HFFc6 (cell line): ENCODE measurements around the gene GOLGA2. TPM values are rescaled to one million over a fixed set of nuclear protein-coding genes. Genes with fewer than 3 reads are reported as not detected.
"Not testable (repeated sequence)": the region's sequence is repeated elsewhere in the genome, so short reads cannot be mapped to it uniquely, and the experiment has no call there.

Experiments used
- DNase-seq: peaks from one replicate; pipeline ENCODE4 v3.0.0-alpha.2; 2018
- H3K27ac Mint-ChIP-seq: 2 replicates; pipeline ENCODE4 v1.8.0; 2020; ENCODE audit warnings: mild to moderate bottlenecking, mixed read lengths
- H3K27me3 Mint-ChIP-seq: 2 replicates; pipeline ENCODE4 v1.8.0; 2021; ENCODE audit warnings: mild to moderate bottlenecking, moderate library complexity, mixed read lengths; ENCODE audit not compliant: insufficient read depth
- H3K36me3 Mint-ChIP-seq: 2 replicates; pipeline ENCODE4 v1.8.0; 2021; ENCODE audit warnings: low read depth, mixed read lengths
- H3K4me1 Mint-ChIP-seq: 2 replicates; pipeline ENCODE4 v1.8.0; 2020; ENCODE audit warnings: low read depth, mixed read lengths
- H3K4me3 Mint-ChIP-seq: 2 replicates; pipeline ENCODE4 v1.8.0; 2020; ENCODE audit warnings: mild to moderate bottlenecking, moderate library complexity, mixed read lengths
- H3K9me3 Mint-ChIP-seq: 2 replicates; pipeline ENCODE4 v1.8.0; 2020; ENCODE audit warnings: mild to moderate bottlenecking, mixed read lengths
- CTCF ChIP-seq: fragments of 200-600 bp; sonication (generic); IDR thresholded peaks from 2 replicates; pipeline ENCODE4 v1.5.0; 2021; ENCODE audit warnings: antibody characterized with exemption, mild to moderate bottlenecking
- total RNA-seq, 6 experiments: library from RNA; stranded (reverse); fragmentation: NEBNext Ultra II Directional; extraction: Animal tissue kit (Norgen Biotek cat#: 25700); gene quantifications; 2 replicates in 1 of 6; 3 replicates in 5 of 6; pipeline ENCODE4 v1.2.3, GENCODE V29; 2021

Gene GOLGA2
- total RNA-seq, 6 experiments from 2014 or later: 142 to 167 (median 156) TPM

- peaks cover 15% of the 10 kb centered on the region for H3K36me3 Mint-ChIP-seq
- no peak overlapping the region for H3K27ac Mint-ChIP-seq
- DNase-seq: no peak
- H3K9me3 Mint-ChIP-seq: no peaks in the 10 kb centered on the region
- no peaks in the 10 kb centered on the region for H3K27me3 Mint-ChIP-seq
- TF ChIP-seq CTCF: no peak
- no peak overlapping the region for H3K4me3 Mint-ChIP-seq
- H3K4me1 Mint-ChIP-seq: peaks cover 13% of the 10 kb centered on the region; the same call in 1 of the 2 replicates
Observed at GRCh38 chr9:128233817-128234406, 41.9 kb downstream of the GOLGA2 start.

- DNase-seq: no peak
- peaks cover 13% of the 10 kb centered on the region; the same call in 1 of the 2 replicates for H3K36me3 Mint-ChIP-seq
- no peak overlapping the region for H3K27ac Mint-ChIP-seq
- peaks cover 13% of the 10 kb centered on the region; the same call in 1 of the 2 replicates for H3K4me1 Mint-ChIP-seq
- TF ChIP-seq CTCF: no peak
- no peaks in the 10 kb centered on the region for H3K27me3 Mint-ChIP-seq
- H3K4me3 Mint-ChIP-seq: no peak overlapping the region
- H3K9me3 Mint-ChIP-seq: no peaks in the 10 kb centered on the region
Observed at GRCh38 chr9:128232528-128233428, 43.0 kb downstream of the GOLGA2 start.

- Mint-ChIP-seq H3K4me3 (no peak overlapping the region), H3K36me3 (peaks cover 13% of the 10 kb centered on the region; the same call in 1 of the 2 replicates), H3K9me3 (no peaks in the 10 kb centered on the region), H3K27ac (no peak overlapping the region), H3K4me1 (peaks cover 10% of the 10 kb centered on the region; the same call in 1 of the 2 replicates), H3K27me3 (no peaks in the 10 kb centered on the region)
- DNase-seq: no peak
- no peak for TF ChIP-seq CTCF
Observed at GRCh38 chr9:128231638-128232527, 43.9 kb downstream of the GOLGA2 start.

GRCh38 chr9:128230897-128231296 is 44.9 kb downstream of the GOLGA2 start:
- H3K4me1 Mint-ChIP-seq, H3K27me3 Mint-ChIP-seq, DNase-seq, H3K4me3 Mint-ChIP-seq, H3K27ac Mint-ChIP-seq, H3K36me3 Mint-ChIP-seq, H3K9me3 Mint-ChIP-seq: not testable (repeated sequence)

GRCh38 chr9:128226412-128226801 is 49.4 kb downstream of the GOLGA2 start:
- Mint-ChIP-seq H3K4me3 (no peak overlapping the region), H3K36me3 (no peaks in the 10 kb centered on the region), H3K27me3 (peaks cover 2% of the 10 kb centered on the region; the same call in 1 of the 2 replicates), H3K9me3 (no peaks in the 10 kb centered on the region), H3K4me1 (no peaks in the 10 kb centered on the region), H3K27ac (no peak overlapping the region)
- no peak for DNase-seq
- TF ChIP-seq CTCF: no peak
